HepG2 (cell line): ENCODE data around the gene HSD3B7. TPM values are rescaled to one million over a fixed set of nuclear protein-coding genes. Genes with fewer than 3 reads are reported as not detected.

Experiments
- CBFB ChIP-seq: sonication (generic); formaldehyde crosslinking; IDR thresholded peaks from 2 replicates; pipeline ENCODE4 v1.4.0; 2020; ENCODE audit warnings: missing genetic modification reagents
- CHCHD3 ChIP-seq: sonication (generic); formaldehyde crosslinking; IDR thresholded peaks from 2 replicates; pipeline ENCODE4 v1.8.0; 2022; ENCODE audit warnings: mild to moderate bottlenecking, missing genetic modification reagents, moderate library complexity
- DMTF1 ChIP-seq: sonication (generic); formaldehyde crosslinking; IDR thresholded peaks from 2 replicates; pipeline ENCODE4 v1.4.0; 2020; ENCODE audit warnings: mild to moderate bottlenecking, missing genetic modification reagents
- FUBP1 ChIP-seq: sonication (generic); formaldehyde crosslinking; IDR thresholded peaks from 2 replicates; pipeline ENCODE4 v1.5.1; 2020; ENCODE audit warnings: missing genetic modification reagents, mild to moderate bottlenecking, borderline replicate concordance
- KDM5A ChIP-seq: fragments of 200-600 bp; sonication (generic); IDR thresholded peaks from 2 replicates; pipeline ENCODE4 v1.7.0; 2018; ENCODE audit warnings: antibody characterized with exemption, mild to moderate bottlenecking, low read length, borderline replicate concordance
- KDM5B ChIP-seq: sonication (generic); formaldehyde crosslinking; IDR thresholded peaks from 2 replicates; pipeline ENCODE4 v1.4.0; 2020; ENCODE audit warnings: missing genetic modification reagents, mild to moderate bottlenecking, borderline replicate concordance
- MYNN ChIP-seq: sonication (generic); formaldehyde crosslinking; IDR thresholded peaks from 2 replicates; pipeline ENCODE4 v1.4.0; 2020; ENCODE audit warnings: mild to moderate bottlenecking, low read depth, missing genetic modification reagents
- RFXANK ChIP-seq: IDR thresholded peaks from 2 replicates; pipeline ENCODE4 v1.6.1; 2016
- SALL2 ChIP-seq: sonication (generic); formaldehyde crosslinking; IDR thresholded peaks from 2 replicates; pipeline ENCODE4 v1.8.1; 2023; ENCODE audit warnings: mild to moderate bottlenecking, missing genetic modification reagents, inconsistent platforms
- SIN3A ChIP-seq: IDR thresholded peaks from 2 replicates; pipeline ENCODE4 v1.6.1; 2011; ENCODE audit warnings: low read depth, mild to moderate bottlenecking, control low read depth, low read length, borderline replicate concordance
- YEATS2 ChIP-seq: sonication (generic); formaldehyde crosslinking; IDR thresholded peaks from 2 replicates; pipeline ENCODE4 v1.4.0; 2020; ENCODE audit warnings: missing genetic modification reagents, borderline replicate concordance
- ZC3H13 ChIP-seq: sonication (generic); formaldehyde crosslinking; IDR thresholded peaks from 2 replicates; pipeline ENCODE4 v1.8.1; 2023; ENCODE audit warnings: mild to moderate bottlenecking, missing genetic modification reagents, moderate library complexity
- ZFP62 ChIP-seq: sonication (generic); formaldehyde crosslinking; IDR thresholded peaks from 2 replicates; pipeline ENCODE4 v1.4.0; 2020; ENCODE audit warnings: missing genetic modification reagents
- ZNF33B ChIP-seq: sonication (generic); formaldehyde crosslinking; IDR thresholded peaks from 2 replicates; pipeline ENCODE4 v1.5.1; 2020; ENCODE audit warnings: mild to moderate bottlenecking, missing genetic modification reagents
- ZNF431 ChIP-seq: sonication (generic); formaldehyde crosslinking; IDR thresholded peaks from 2 replicates; pipeline ENCODE4 v1.9.0; 2022; ENCODE audit warnings: missing genetic modification reagents, low read depth, mild to moderate bottlenecking, borderline replicate concordance
- ZNF564 ChIP-seq: sonication (generic); formaldehyde crosslinking; IDR thresholded peaks from 2 replicates; pipeline ENCODE4 v1.8.1; 2023; ENCODE audit warnings: mild to moderate bottlenecking, missing genetic modification reagents
- ZNF609 ChIP-seq: sonication (generic); formaldehyde crosslinking; IDR thresholded peaks from 2 replicates; pipeline ENCODE4 v1.4.0; 2020; ENCODE audit warnings: mild to moderate bottlenecking, missing genetic modification reagents, borderline replicate concordance
- ZNF644 ChIP-seq: IDR thresholded peaks from 2 replicates; pipeline ENCODE4 v1.6.1; 2016; ENCODE audit warnings: low read depth
- polyA plus RNA-seq, 8 experiments: library from polyadenylated mRNA; depleted of rRNA in 3 of 8; stranded (reverse) in 7 of 8; unstranded in 1 of 8; fragments of >200 nt; fragmentation: Illumina TruSeq in 4 of 8; extraction: Trizol in 4 of 8; gene quantifications; 2 replicates each; pipeline versions ENCODE4 v1.2.1 to v1.2.3, GENCODE V29; 2011 to 2016; ENCODE audit warnings: low read depth in 4 of 8, missing spikeins in 1 of 8, mixed read lengths in 1 of 8; ENCODE audit not compliant: insufficient read depth in 1 of 8
- total RNA-seq, 5 experiments: library from RNA; depleted of rRNA; stranded (reverse); fragments of >200 nt; fragmentation: Illumina TruSeq; extraction: Trizol; gene quantifications; 2 replicates each; pipeline ENCODE4 v1.2.3, GENCODE V29; 2016; ENCODE audit warnings: low read depth in 1 of 5

The HSD3B7 gene
- total and polyA plus RNA-seq, 2 of the 13 experiments (the other 11 are each of a cell fraction or from before 2014, with no cell fraction given) = 32.9 to 69.7 TPM

- TF ChIP-seq KDM5B (CRISPR knock-in tag) (peak; percentile 79), ZNF431 (CRISPR knock-in tag) (no peak), ZNF644 (CRISPR knock-in tag) (no peak), ZFP62 (CRISPR knock-in tag) (no peak), CHCHD3 (CRISPR knock-in tag) (peak; percentile 90), SIN3A (peak; percentile 61; the same call in 1 of the 2 replicates), FUBP1 (no peak), ZC3H13 (CRISPR knock-in tag) (peak; percentile 82), CBFB (CRISPR knock-in tag) (peak; percentile 53; the same call in 1 of the 2 replicates), ZNF564 (0 out of 2 replicates have a peak, but pooled peaks have one; percentile 20), ZNF33B (CRISPR knock-in tag) (no peak; the same call in 1 of the 2 replicates), KDM5A (peak; percentile 20; the same call in 1 of the 2 replicates), DMTF1 (CRISPR knock-in tag) (0 out of 2 replicates have a peak, but pooled peaks have one; percentile 50), ZNF609 (CRISPR knock-in tag) (peak; percentile 30; the same call in 1 of the 2 replicates), YEATS2 (CRISPR knock-in tag) (peak; percentile 54; the same call in 1 of the 2 replicates), MYNN (CRISPR knock-in tag) (peak; percentile 69; the same call in 1 of the 2 replicates), SALL2 (no peak; the same call in 1 of the 2 replicates), RFXANK (CRISPR knock-in tag) (no peak)
These were observed 12.1 kb downstream of the HSD3B7 start (continued) for GRCh38 chr16:30996985-30997724.
